CD4-positive, alpha-beta T cell (primary cell): ENCODE data around the gene CALHM4. TPM values are rescaled to one million over a fixed set of nuclear protein-coding genes. Genes with fewer than 3 reads are reported as not detected.

Source experiments
- ATAC-seq: fragments of 200-7000 bp; cut with Tn5 transposase; one replicate; pipeline ENCODE4 v1.10.0; 2022; ENCODE audit warnings: mild to moderate bottlenecking; ENCODE audit not compliant: poor library complexity
- CTCF ChIA-PET: fragments of 350-600 bp; sonication (Branson Sonifier 250); formaldehyde crosslinking; loops from one replicate; lab custom pipeline; 2021; ENCODE audit warnings: antibody characterized with exemption, inconsistent platforms; lab: Charles Lee
- POLR2A ChIA-PET: fragments of 350-600 bp; sonication (Branson Sonifier 250); formaldehyde crosslinking; loops from one replicate; lab custom pipeline; 2021; ENCODE audit warnings: antibody characterized with exemption, inconsistent platforms; lab: Charles Lee
- DNase-seq, 14 experiments: peaks; one replicate each; pipeline ENCODE4 v3.0.0-alpha.2; 2013 to 2020; ENCODE audit warnings: mixed read lengths in 2 of 14
- H3K27ac ChIP-seq, 2 donors: one replicate each; pipeline versions ENCODE4 v1.5.1 to v1.7.0; 2013; ENCODE audit warnings: low read length in 2 of 2, low read depth in 1 of 2, mild to moderate bottlenecking in 1 of 2
- H3K27me3 ChIP-seq, 2 experiments: 1 replicate in 1 of 2; 2 replicates in 1 of 2; pipeline versions ENCODE4 v1.6.1 to v1.7.0; 2013; ENCODE audit warnings: low read length in 2 of 2, control low read depth in 1 of 2, mild to moderate bottlenecking in 1 of 2, moderate library complexity in 1 of 2; ENCODE audit not compliant: insufficient read depth in 2 of 2, control insufficient read depth in 1 of 2
- H3K36me3 ChIP-seq: one replicate; pipeline ENCODE4 v1.6.1; 2013; ENCODE audit warnings: low read length, control low read depth; ENCODE audit not compliant: insufficient read depth
- H3K4me1 ChIP-seq: one replicate; pipeline ENCODE4 v1.6.1; 2013; ENCODE audit warnings: low read length, control low read depth; ENCODE audit not compliant: insufficient read depth
- H3K4me3 ChIP-seq: one replicate; pipeline ENCODE4 v1.5.1; 2013; ENCODE audit warnings: mild to moderate bottlenecking, low read length, moderate library complexity
- H3K9me3 ChIP-seq, 2 experiments: 1 replicate in 1 of 2; 2 replicates in 1 of 2; pipeline versions ENCODE4 v1.6.1 to v1.7.0; 2013; ENCODE audit warnings: low read length in 2 of 2, mild to moderate bottlenecking in 2 of 2, control low read depth in 1 of 2, moderate library complexity in 1 of 2; ENCODE audit not compliant: control insufficient read depth in 1 of 2, insufficient read depth in 1 of 2
- H3K27ac Mint-ChIP-seq: one replicate; pipeline ENCODE4 v1.8.0; 2020; ENCODE audit warnings: mixed read lengths
- H3K27me3 Mint-ChIP-seq: one replicate; pipeline ENCODE4 v1.8.0; 2021; ENCODE audit warnings: mixed read lengths
- H3K36me3 Mint-ChIP-seq: one replicate; pipeline ENCODE4 v1.8.0; 2021; ENCODE audit warnings: low read depth, mixed read lengths
- H3K4me1 Mint-ChIP-seq: one replicate; pipeline ENCODE4 v1.8.0; 2021; ENCODE audit warnings: low read depth, mixed read lengths
- H3K4me3 Mint-ChIP-seq: one replicate; pipeline ENCODE4 v1.8.0; 2020; ENCODE audit warnings: mild to moderate bottlenecking, mixed read lengths
- H3K9me3 Mint-ChIP-seq: one replicate; pipeline ENCODE4 v1.8.0; 2020; ENCODE audit warnings: mixed read lengths
- intact Hi-C, 2 experiments: fragments of 100-400 bp; cut with DNase I in 1 of 2; cut with micrococcal nuclease in 1 of 2; formaldehyde crosslinking; loops; one replicate each; pipeline versions ENCODE4 v1.15.1 to v1.9.0; 2023 to 2025; cut with DNase I, micrococcal nuclease
- total RNA-seq, 174 experiments: library from RNA in 2 of 174; stranded (reverse) in 2 of 174; gene quantifications; one replicate each; pipeline ENCODE4 v1.2.3 and lab custom pipeline; 2021 to 2026
- TF ChIP-seq, protein P1 (sequence below): fragments of 200-600 bp; IDR thresholded peaks from one replicate; pipeline ENCODE4 v1.8.0; 2022; ENCODE audit warnings: antibody characterized with exemption, mild to moderate bottlenecking

The CALHM4 gene
- total RNA-seq, 2 experiments from 2014 or later = not detected

DNA sequence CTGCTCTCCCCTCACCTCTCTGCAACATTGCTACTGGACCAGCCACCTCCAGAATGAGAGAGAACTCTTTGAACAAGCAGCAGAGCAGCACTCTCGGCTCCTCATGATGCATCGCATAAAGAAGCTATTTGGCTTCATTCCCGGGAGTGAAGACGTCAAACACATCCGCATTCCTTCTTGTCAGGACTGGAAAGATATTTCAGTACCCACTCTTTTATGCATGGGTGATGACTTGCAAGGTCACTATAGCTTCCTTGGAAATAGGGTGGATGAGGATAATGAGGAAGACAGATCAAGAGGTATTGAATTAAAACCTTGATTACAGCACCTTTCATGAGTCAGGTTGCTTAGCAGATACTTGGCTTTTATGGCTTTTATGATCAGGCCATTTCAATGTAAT, 4.3 kb downstream of the CALHM4 start:
- CTCF ChIA-PET = no interaction called here
- no peak overlapping the region for H3K27ac Mint-ChIP-seq

DNA sequence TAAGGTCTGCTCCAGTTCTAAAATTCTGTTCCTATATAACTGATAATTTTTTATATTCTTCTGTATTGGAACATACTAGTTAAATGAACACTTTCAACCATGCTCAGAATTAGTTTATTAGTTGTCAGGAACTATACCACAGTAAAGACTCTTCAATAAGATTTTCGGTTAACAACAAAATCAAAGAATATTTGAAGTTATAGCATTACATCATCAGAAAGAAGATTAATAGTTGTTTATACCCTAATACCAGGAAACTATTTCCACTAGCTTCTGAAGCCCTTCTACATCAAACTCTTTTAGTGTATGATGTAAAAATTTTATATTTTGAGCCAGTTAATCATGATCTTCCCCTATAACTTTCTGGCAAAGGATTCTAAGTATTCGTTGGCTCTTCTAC, 6.6 kb downstream of the CALHM4 start:
- Histone ChIP-seq H3K36me3 (no peaks in the 10 kb centered on the region), H3K4me1 (peaks cover 5% of the 10 kb centered on the region), H3K27ac (no peak overlapping the region), H3K4me3 (no peak overlapping the region), H3K9me3 (no peaks in the 10 kb centered on the region), H3K27me3 (peaks cover 0 to 10% of the 10 kb centered on the region in 2 experiments)
- Mint-ChIP-seq H3K4me1 (no peaks in the 10 kb centered on the region), H3K9me3 (no peaks in the 10 kb centered on the region), H3K27ac (no peak overlapping the region), H3K36me3 (no peaks in the 10 kb centered on the region), H3K4me3 (no peak overlapping the region), H3K27me3 (peaks cover 10% of the 10 kb centered on the region)
- TF ChIP-seq, protein P1, sequence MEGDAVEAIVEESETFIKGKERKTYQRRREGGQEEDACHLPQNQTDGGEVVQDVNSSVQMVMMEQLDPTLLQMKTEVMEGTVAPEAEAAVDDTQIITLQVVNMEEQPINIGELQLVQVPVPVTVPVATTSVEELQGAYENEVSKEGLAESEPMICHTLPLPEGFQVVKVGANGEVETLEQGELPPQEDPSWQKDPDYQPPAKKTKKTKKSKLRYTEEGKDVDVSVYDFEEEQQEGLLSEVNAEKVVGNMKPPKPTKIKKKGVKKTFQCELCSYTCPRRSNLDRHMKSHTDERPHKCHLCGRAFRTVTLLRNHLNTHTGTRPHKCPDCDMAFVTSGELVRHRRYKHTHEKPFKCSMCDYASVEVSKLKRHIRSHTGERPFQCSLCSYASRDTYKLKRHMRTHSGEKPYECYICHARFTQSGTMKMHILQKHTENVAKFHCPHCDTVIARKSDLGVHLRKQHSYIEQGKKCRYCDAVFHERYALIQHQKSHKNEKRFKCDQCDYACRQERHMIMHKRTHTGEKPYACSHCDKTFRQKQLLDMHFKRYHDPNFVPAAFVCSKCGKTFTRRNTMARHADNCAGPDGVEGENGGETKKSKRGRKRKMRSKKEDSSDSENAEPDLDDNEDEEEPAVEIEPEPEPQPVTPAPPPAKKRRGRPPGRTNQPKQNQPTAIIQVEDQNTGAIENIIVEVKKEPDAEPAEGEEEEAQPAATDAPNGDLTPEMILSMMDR = no peak
- ChIA-PET CTCF (interaction anchor here (0.5 to 2.0 kb wide), 8 partner anchors 11 to 292 kb away, joined by 3 to 11 read pairs (median 3); partner anchors contain the start of genes RWDD1 and ZUP1), POLR2A (interaction anchor here (0.6 to 2.6 kb wide), 3 partner anchors 11 to 280 kb away, joined by 3 to 14 read pairs (median 3); partner anchors contain the start of genes RWDD1 and TSPYL1)
- ATAC-seq (no peak), DNase-seq (no peak)
- intact Hi-C loops = loop anchor here in 1 of 2 experiments (10.0 kb wide), 1 partner anchor 1115 kb away; the partner anchor contains the start of gene NUS1

More for the DNA sequence above, 4.3 kb downstream of the CALHM4 start:
- Histone ChIP-seq H3K4me1 (no peaks in the 10 kb centered on the region), H3K9me3 (no peaks in the 10 kb centered on the region), H3K4me3 (no peak overlapping the region), H3K27me3 (peaks cover 3 to 6% of the 10 kb centered on the region in 2 experiments), H3K27ac (no peak overlapping the region), H3K36me3 (no peaks in the 10 kb centered on the region)
- Mint-ChIP-seq H3K27me3 (peaks cover 15% of the 10 kb centered on the region), H3K4me1 (no peaks in the 10 kb centered on the region), H3K4me3 (no peak overlapping the region), H3K9me3 (no peaks in the 10 kb centered on the region), H3K36me3 (no peaks in the 10 kb centered on the region)
- DNase-seq (no peak), ATAC-seq (no peak)
- POLR2A ChIA-PET = no interaction called here
- intact Hi-C loops = no loop called here
- TF ChIP-seq, protein P1 = no peak

DNA sequence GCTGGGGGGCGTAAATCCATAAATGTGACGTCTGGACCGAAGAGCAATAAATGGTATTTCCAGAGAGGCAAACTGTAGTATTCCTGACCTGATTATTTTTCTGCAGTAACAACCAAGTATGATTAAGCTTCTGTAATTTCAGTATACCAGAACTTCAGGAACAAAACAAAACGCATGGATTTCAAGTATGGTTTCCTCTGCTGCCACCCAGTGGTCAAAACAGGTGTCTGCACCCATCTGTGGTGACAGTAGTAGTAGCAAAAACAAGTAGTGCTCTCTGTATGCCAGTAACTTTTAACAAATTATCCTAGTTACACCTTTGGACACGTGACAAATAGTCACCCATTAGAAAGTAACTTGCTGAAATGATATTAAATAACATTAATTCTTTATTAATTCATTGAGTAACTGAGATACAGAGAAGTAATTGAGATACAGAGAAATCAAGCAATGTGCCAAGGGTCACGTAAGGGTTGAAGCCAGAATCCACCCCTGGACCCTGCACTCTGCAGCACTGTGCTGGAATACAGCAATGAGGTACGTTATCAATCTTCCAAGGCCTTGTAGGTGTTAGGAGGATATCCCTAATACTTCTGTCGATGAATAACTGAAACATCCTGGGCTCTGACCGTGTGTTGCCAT, 7.9 kb downstream of the CALHM4 start:
- Histone ChIP-seq H3K27me3 (peaks cover 0 to 14% of the 10 kb centered on the region in 2 experiments), H3K27ac (no peak overlapping the region), H3K4me1 (peaks cover 8% of the 10 kb centered on the region), H3K36me3 (no peaks in the 10 kb centered on the region), H3K4me3 (no peak overlapping the region), H3K9me3 (no peaks in the 10 kb centered on the region)
- peak; percentile 85 for ATAC-seq
- Mint-ChIP-seq H3K4me3 (no peak overlapping the region), H3K27ac (no peak overlapping the region), H3K36me3 (no peaks in the 10 kb centered on the region), H3K27me3 (peaks cover 10% of the 10 kb centered on the region), H3K9me3 (no peaks in the 10 kb centered on the region), H3K4me1 (no peaks in the 10 kb centered on the region)
- intact Hi-C loops = loop anchor here (1.0 to 10.0 kb wide), 2 partner anchors 343 to 1113 kb away; partner anchors contain the start of gene NUS1 (in 1 of the 2)
- ChIA-PET CTCF (interaction anchor here (0.6 to 2.0 kb wide), 13 partner anchors 9 to 345 kb away, joined by 3 to 11 read pairs (median 3); partner anchors contain the start of genes RWDD1 and ZUP1), POLR2A (interaction anchor here (2.6 kb wide), 1 partner anchor 10 kb away, joined by 14 read pairs; the partner anchor contains the start of gene RWDD1)
- DNase-seq = peak; percentile 39 to 82 (median 55)
- TF ChIP-seq, protein P1 = peak; percentile 98
